Astrocyte of the cerebellum (primary cell): ENCODE data around the gene PCA3.

ENCODE experiments used
- DNase-seq: peaks from one replicate; pipeline ENCODE4 v3.0.0-alpha.2; 2011; ENCODE audit warnings: low read depth
- H3K4me3 ChIP-seq: 2 replicates; pipeline ENCODE4 v1.5.1; 2011; ENCODE audit warnings: mild to moderate bottlenecking, low read depth, low read length, moderate library complexity
- CTCF ChIP-seq: IDR thresholded peaks from 2 replicates; pipeline ENCODE4 v1.5.1; 2012; ENCODE audit warnings: low read length, low read depth, moderate library complexity, mild to moderate bottlenecking; ENCODE audit errors: missing control alignments
- in situ Hi-C: cut with HindIII; loops from 2 replicates; pipeline ENCODE4 v1.10.0; 2017; ENCODE audit warnings: low sequenced_read_pairs

Gene PCA3

GRCh38 chr9:76751001-76751400 lies 13.2 kb upstream of the PCA3 start:
- no peak for DNase-seq
- in situ Hi-C loops: no loop called here
- no peak overlapping the region for H3K4me3 ChIP-seq
- no peak for TF ChIP-seq CTCF

GRCh38 chr9:76756268-76756640 lies 8.0 kb upstream of the PCA3 start:
- H3K4me3 ChIP-seq: no peak overlapping the region
- in situ Hi-C loops: no loop called here
- DNase-seq: no peak
- peak; percentile 42 for TF ChIP-seq CTCF

DNA sequence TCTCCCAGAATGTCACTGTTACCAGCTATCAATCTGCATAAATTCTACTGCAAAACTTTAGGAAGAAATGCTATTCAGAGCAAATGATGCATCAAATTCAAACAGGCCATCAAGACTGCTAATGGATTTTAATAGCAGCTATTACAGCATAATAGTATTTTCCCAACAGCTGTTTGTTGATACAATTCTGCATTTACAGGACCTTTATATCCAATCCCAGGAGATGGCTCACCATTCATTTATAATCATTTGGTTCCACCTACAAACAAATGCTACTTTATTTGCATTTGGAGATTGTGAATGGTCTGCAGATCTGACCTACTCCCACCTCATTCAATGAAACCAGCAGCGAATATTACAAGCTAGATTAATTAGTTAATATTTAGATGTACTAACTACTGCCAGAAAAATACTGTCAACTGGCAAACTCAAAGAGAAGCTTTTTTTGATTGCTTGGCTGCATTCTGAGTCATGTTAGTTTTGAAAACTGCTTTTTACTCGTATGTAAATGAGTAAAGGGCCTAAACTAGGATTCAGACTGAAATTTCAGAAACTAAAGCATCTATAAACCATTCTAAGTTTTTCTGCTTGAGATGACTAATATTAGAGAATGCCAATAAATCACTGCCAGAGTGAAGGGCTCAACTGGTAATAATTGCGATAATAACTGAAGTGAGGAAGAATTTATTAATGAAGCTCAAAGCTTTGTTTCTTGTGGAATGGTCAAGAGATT lies 7.1 kb upstream of the PCA3 start:
- in situ Hi-C loops: no loop called here
- H3K4me3 ChIP-seq: no peak overlapping the region
- no peak for DNase-seq
- TF ChIP-seq CTCF: no peak

DNA sequence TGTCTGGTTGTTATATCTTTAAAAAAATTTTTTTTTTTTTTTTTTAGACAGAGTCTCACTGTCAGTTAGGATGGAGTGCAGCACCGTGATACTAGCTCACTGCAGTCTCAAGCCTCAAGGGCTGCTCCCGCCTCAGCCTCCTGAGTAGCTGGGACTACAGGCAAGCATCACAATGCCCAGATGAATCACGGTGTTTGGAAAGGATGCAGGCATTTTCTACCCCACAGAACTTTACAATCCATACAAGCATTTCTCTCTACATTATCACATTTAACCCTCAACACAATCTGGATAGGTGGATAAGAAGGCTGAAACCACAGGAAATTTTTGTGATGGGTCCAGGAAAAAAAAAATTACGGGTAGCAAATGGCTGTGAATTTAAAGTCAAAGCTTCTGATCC lies 5.8 kb upstream of the PCA3 start:
- no peak for DNase-seq
- no peak for TF ChIP-seq CTCF
- in situ Hi-C loops: no loop called here
- no peak overlapping the region for H3K4me3 ChIP-seq

- in situ Hi-C loops: no loop called here
- DNase-seq: no peak
- TF ChIP-seq CTCF: no peak
- H3K4me3 ChIP-seq: no peak overlapping the region
Observed at GRCh38 chr9:76759732-76760131, 4.5 kb upstream of the PCA3 start.

GRCh38 chr9:76761448-76761847 lies 2.8 kb upstream of the PCA3 start:
- peak; percentile 16 for TF ChIP-seq CTCF
- no peak overlapping the region for H3K4me3 ChIP-seq
- in situ Hi-C loops: no loop called here
- DNase-seq: no peak
